Heart right ventricle (tissue), 16 donors: ENCODE measurements around the gene BUB1B. TPM values are rescaled to one million over a fixed set of nuclear protein-coding genes. Genes with fewer than 3 reads are reported as not detected.
A peak's percentile ranks its signal among the peaks of the same experiment; 100 is the strongest.
"Not testable (repeated sequence)": the region's sequence is repeated elsewhere in the genome, so short reads cannot be mapped to it uniquely, and the experiment has no call there.

ENCODE experiments used
- ATAC-seq, 8 donors: fragments of 200-7000 bp; cut with Tn5 transposase; one replicate each; pipeline ENCODE4 v1.9.1; 2020; ENCODE audit warnings: mild to moderate bottlenecking in 8 of 8, moderate library complexity in 8 of 8, moderate number of reproducible peaks in 1 of 8
- DNase-seq, 2 donors: peaks; one replicate each; pipeline ENCODE4 v3.0.0-alpha.2; 2020
- H3K27ac ChIP-seq, 10 donors: fragments of 200-600 bp; sonication (generic) in 2 of 10; one replicate each; pipeline versions ENCODE4 v1.5.0 to v1.8.0; 2020 to 2022; ENCODE audit warnings: mild to moderate bottlenecking in 3 of 10
- H3K27me3 ChIP-seq, 7 donors: fragments of 200-600 bp; one replicate each; pipeline ENCODE4 v1.8.0; 2021 to 2022; ENCODE audit warnings: mild to moderate bottlenecking in 2 of 7
- H3K36me3 ChIP-seq, 9 donors: fragments of 200-600 bp; sonication (generic) in 1 of 9; one replicate each; pipeline versions ENCODE4 v1.5.0 to v1.8.0; 2020 to 2022; ENCODE audit warnings: mild to moderate bottlenecking in 2 of 9
- H3K4me1 ChIP-seq, 9 donors: fragments of 200-600 bp; sonication (generic) in 1 of 9; one replicate each; pipeline versions ENCODE4 v1.5.0 to v1.8.0; 2020 to 2022; ENCODE audit warnings: mild to moderate bottlenecking in 4 of 9
- H3K4me3 ChIP-seq, 10 donors: fragments of 200-600 bp; sonication (generic) in 2 of 10; one replicate each; pipeline versions ENCODE4 v1.5.0 to v1.8.0; 2020 to 2022; ENCODE audit warnings: mild to moderate bottlenecking in 7 of 10, moderate library complexity in 2 of 10
- H3K9me3 ChIP-seq, 11 donors: fragments of 200-600 bp in 10 of 11; sonication (generic) in 2 of 11; one replicate each; pipeline versions ENCODE4 v1.5.0 to v1.8.0; 2013 to 2022; ENCODE audit warnings: mild to moderate bottlenecking in 2 of 11, control low read depth in 1 of 11, moderate library complexity in 1 of 11
- CTCF ChIP-seq, 9 donors: fragments of 200-600 bp; sonication (generic) in 2 of 9; IDR thresholded peaks; one replicate each; pipeline versions ENCODE4 v1.5.0 to v1.8.0; 2021 to 2022; ENCODE audit warnings: antibody characterized with exemption in 9 of 9, mild to moderate bottlenecking in 5 of 9, moderate library complexity in 1 of 9
- WGBS, 2 donors: extraction: QIAGEN DNeasy Blood & Tissue Kit; methylation state at CpG; one replicate each; pipeline ENCODE4 v1.1.7; 2013; ENCODE audit warnings: inconsistent platforms in 1 of 2; 5-methylcytosine and 5-hydroxymethylcytosine counted together
- intact Hi-C, 10 donors: fragments of 100-400 bp; cut with DNase I; formaldehyde crosslinking; loops; one replicate each; pipeline versions ENCODE4 v1.11.1 to v1.14.2; 2022
- polyA plus RNA-seq, 2 donors: library from polyadenylated mRNA; stranded (reverse); fragments of 200-250 nt; gene quantifications; one replicate each; pipeline ENCODE4 v1.2.3, GENCODE V29; 2013
- total RNA-seq, 10 donors: library from RNA; stranded (reverse); fragmentation: NEBNext Ultra II Directional in 3 of 10; extraction: Animal tissue kit (Norgen Biotek cat#: 25700) in 3 of 10; gene quantifications; one replicate each; pipeline versions ENCODE4 v1.2.1 to v1.2.4, GENCODE V29; 2021 to 2023
- donor health status: Arrhythmogenic right ventricular cardiomyopathy.
- donor health status: ischemic (EF 13 %, LVEDD 7.1; RV severe dilation, severe dysfunction).
- donor health status: healthy with polysubstance abuse.
- donor health status: DM: no; HTN: yes; CAD: no.
- donor health status: DM: no; HTN: no; CAD: no.
- donor health status: ischemic (EF 25% LVEDD 6.9; RV normal size, moderate dysfunction).
- donor health status: ischemic (EF 25% LVEDD 5.7; RV mildly dilated, moderate dysfunction).
- donor health status: healthy.
- donor health status: DM: yes; HTN: yes; CAD: no.
- donor health status: Ischemic cardiomyopathy.
- donor health status: ischemic (EF 35%, LVEDD 5.7; RV mildly dilated, moderate dysfunction).
- donor health status: nonischemic (EF 11% LVEDD 7.7; RV severe dilation, severe dysfunction).
- donor health status: DM: yes; HTN: yes; CAD: no.
- donor health status: PGD.
- donor health status: ischemic (EF 29% LVEDD 5.4; RV normal size, mild dysfunction).
- donor health status: nonischemic (EF 23%, LVEDD 6.1; RV moderate dilation, normal function).

Gene BUB1B
- total and polyA plus RNA-seq, 12 donors = 0.17 to 5.1 (median 1.0) TPM

GRCh38 chr15:40133544-40133943, 27.3 kb upstream of the BUB1B start:
- no peak for ATAC-seq
- H3K27me3 ChIP-seq = peaks cover 0 to 19% (median 6%) of the 10 kb centered on the region in 7 donors
- intact Hi-C loops = no loop called here
- 89 to 92% methylated on average over 13 of the region's 13 CpGs for WGBS, 2 donors
- no peak for DNase-seq
- H3K27ac ChIP-seq = no peak overlapping the region
- no peak overlapping the region for H3K4me3 ChIP-seq
- H3K4me1 ChIP-seq = no peaks in the 10 kb centered on the region
- H3K36me3 ChIP-seq = no peaks in the 10 kb centered on the region
- no peak for TF ChIP-seq CTCF (IDR thresholded peaks at IDR 0.05)
- no peaks in the 10 kb centered on the region for H3K9me3 ChIP-seq

GRCh38 chr15:40134885-40135284, 26.0 kb upstream of the BUB1B start:
- Histone ChIP-seq H3K36me3 (no peaks in the 10 kb centered on the region), H3K9me3 (no peaks in the 10 kb centered on the region), H3K27ac (no peak overlapping the region), H3K4me1 (no peaks in the 10 kb centered on the region), H3K27me3 (peaks cover 0 to 13% (median 3%) of the 10 kb centered on the region in 7 donors), H3K4me3 (no peak overlapping the region)
- 83 to 89% methylated on average over 9 of the region's 9 CpGs for whole genome bisulfite sequencing, 2 donors
- ATAC-seq (no peak), DNase-seq (no peak)
- no peak for TF ChIP-seq CTCF (IDR thresholded peaks at IDR 0.05)
- intact Hi-C loops = no loop called here

- ATAC-seq, intact Hi-C loops: not testable (repeated sequence)
- 75 to 92% methylated on average over 1 of the region's 1 CpG for WGBS, 2 donors
These were observed 24.9 kb upstream of the BUB1B start for GRCh38 chr15:40135846-40136450.

GRCh38 chr15:40136470-40137302, 24.2 kb upstream of the BUB1B start:
- H3K4me3 ChIP-seq = no peak overlapping the region
- H3K9me3 ChIP-seq = no peaks in the 10 kb centered on the region
- WGBS, 2 donors = 88% methylated on average over 6 of the region's 6 CpGs
- DNase-seq (no peak), ATAC-seq (peak in 2 of 8 donors; percentile 17 to 22)
- peaks cover 0 to 4% (median 0%) of the 10 kb centered on the region in 7 donors for H3K27me3 ChIP-seq
- H3K4me1 ChIP-seq = no peaks in the 10 kb centered on the region
- H3K36me3 ChIP-seq = no peaks in the 10 kb centered on the region
- intact Hi-C loops = no loop called here
- no peak overlapping the region for H3K27ac ChIP-seq
- no peak for TF ChIP-seq CTCF (IDR thresholded peaks at IDR 0.05)

More at GRCh38 chr15:40135846-40136450, 24.9 kb upstream of the BUB1B start:
- not testable (repeated sequence) for H3K36me3 ChIP-seq, H3K27me3 ChIP-seq, H3K27ac ChIP-seq, H3K9me3 ChIP-seq, H3K4me3 ChIP-seq, H3K4me1 ChIP-seq, DNase-seq
